ENCODE results near the gene PLAC8. TPM values are rescaled to one million over a fixed set of nuclear protein-coding genes. Genes with fewer than 3 reads are reported as not detected.

Gene PLAC8
- total RNA-seq, 2 experiments from 2014 or later, result 249 to 259 TPM

DNA sequence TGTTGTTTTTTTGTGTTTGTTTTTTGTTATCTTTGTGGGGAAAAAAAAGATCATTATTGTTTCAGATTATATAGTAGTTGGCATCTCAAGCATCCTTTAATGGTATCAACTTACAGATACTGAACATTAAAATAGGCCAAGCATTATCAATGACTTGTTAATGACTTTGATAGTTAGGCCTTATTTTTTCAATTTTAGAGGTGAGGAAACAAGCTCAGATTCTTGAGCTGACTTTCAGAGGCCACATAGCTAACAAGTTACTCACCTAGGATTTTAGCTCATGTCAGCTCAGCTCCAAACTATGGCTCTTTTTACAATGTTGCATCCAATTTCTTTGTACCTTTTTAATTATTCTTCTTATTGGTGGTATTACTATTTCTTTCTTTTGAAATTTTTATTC, 471 bp upstream of the PLAC8 start:
- no peak for ATAC-seq (ENCODE audit: poor library complexity)

DNA sequence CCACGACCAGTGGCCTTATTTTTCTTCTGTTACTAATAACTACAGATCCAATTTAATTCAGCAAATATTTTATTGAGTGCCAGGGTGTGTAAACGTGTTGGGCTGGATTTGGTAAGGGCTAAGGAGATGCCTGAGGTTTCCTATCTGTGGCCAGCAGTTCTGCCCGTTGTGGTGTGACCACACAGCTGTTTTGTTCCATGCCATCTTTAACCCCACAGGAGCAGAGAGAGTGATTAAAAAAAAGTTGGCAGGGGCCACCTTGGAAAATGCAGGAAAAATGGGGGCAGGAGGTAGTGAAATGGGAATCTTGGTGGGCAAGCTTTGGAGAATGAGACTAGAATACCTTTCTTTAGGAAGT, 1.1 kb downstream of the PLAC8 start:
- Mint-ChIP-seq H3K27me3 (no peaks in the 10 kb centered on the region), H3K27ac (peak overlapping the region; percentile 89), H3K36me3 (ENCODE audit: low read depth) (peaks cover 53% of the 10 kb centered on the region), H3K9me3 (no peaks in the 10 kb centered on the region), H3K4me1 (ENCODE audit: low read depth) (peaks cover 51% of the 10 kb centered on the region), H3K4me3 (peak overlapping the region; percentile 98)
- no peaks in the 10 kb centered on the region for H3K27me3 ChIP-seq (ENCODE audit: control insufficient read depth in 1 of 2, insufficient read depth in 2 of 2, low read length in 2 of 2)
- peak overlapping the region; percentile 43 to 66 for H3K27ac ChIP-seq (ENCODE audit: low read depth in 1 of 2, low read length in 2 of 2)
- intact Hi-C loops (cut with DNase I, micrococcal nuclease), result loop anchor here in 1 of 2 experiments (5.0 kb wide), 1 partner anchor 41 kb away; no protein-coding TSS in a partner anchor
- peaks cover 33% of the 10 kb centered on the region for H3K4me1 ChIP-seq (ENCODE audit: insufficient read depth, low read length)
- TF ChIP-seq, protein P1, sequence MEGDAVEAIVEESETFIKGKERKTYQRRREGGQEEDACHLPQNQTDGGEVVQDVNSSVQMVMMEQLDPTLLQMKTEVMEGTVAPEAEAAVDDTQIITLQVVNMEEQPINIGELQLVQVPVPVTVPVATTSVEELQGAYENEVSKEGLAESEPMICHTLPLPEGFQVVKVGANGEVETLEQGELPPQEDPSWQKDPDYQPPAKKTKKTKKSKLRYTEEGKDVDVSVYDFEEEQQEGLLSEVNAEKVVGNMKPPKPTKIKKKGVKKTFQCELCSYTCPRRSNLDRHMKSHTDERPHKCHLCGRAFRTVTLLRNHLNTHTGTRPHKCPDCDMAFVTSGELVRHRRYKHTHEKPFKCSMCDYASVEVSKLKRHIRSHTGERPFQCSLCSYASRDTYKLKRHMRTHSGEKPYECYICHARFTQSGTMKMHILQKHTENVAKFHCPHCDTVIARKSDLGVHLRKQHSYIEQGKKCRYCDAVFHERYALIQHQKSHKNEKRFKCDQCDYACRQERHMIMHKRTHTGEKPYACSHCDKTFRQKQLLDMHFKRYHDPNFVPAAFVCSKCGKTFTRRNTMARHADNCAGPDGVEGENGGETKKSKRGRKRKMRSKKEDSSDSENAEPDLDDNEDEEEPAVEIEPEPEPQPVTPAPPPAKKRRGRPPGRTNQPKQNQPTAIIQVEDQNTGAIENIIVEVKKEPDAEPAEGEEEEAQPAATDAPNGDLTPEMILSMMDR (IDR thresholded peaks at IDR 0.05), result no peak
- peak overlapping the region; percentile 83 for H3K4me3 ChIP-seq (ENCODE audit: low read length)
- no peaks in the 10 kb centered on the region for H3K9me3 ChIP-seq (ENCODE audit: control insufficient read depth in 1 of 2, insufficient read depth in 1 of 2, low read length in 2 of 2)
- CTCF ChIA-PET, result interaction anchor here (0.6 to 2.7 kb wide), 5 partner anchors 30 to 140 kb away, joined by 3 to 10 read pairs (median 4); no protein-coding TSS in a partner anchor
- POLR2A ChIA-PET, result interaction anchor here (0.5 to 8.9 kb wide), 14 partner anchors 11 to 342 kb away, joined by 3 to 167 read pairs (median 6); partner anchors contain the start of genes COPS4, COQ2, HELQ and LIN54
- DNase-seq, result peak in 3 of 14 experiments; percentile 23 to 52 (median 27)
- ATAC-seq (ENCODE audit: poor library complexity), result no peak
- H3K36me3 ChIP-seq (ENCODE audit: insufficient read depth, low read length), result no peaks in the 10 kb centered on the region

More for the DNA sequence above, 471 bp upstream of the PLAC8 start:
- H3K27me3 Mint-ChIP-seq, result no peaks in the 10 kb centered on the region
- H3K27me3 ChIP-seq (ENCODE audit: control insufficient read depth in 1 of 2, insufficient read depth in 2 of 2, low read length in 2 of 2), result no peaks in the 10 kb centered on the region
- intact Hi-C loops (cut with DNase I, micrococcal nuclease), result loop anchor here (2.0 to 5.0 kb wide), 3 partner anchors 43 to 98 kb away; no protein-coding TSS in a partner anchor
- H3K36me3 ChIP-seq (ENCODE audit: insufficient read depth, low read length), result no peaks in the 10 kb centered on the region
- ChIA-PET CTCF (interaction anchor here (0.6 to 2.7 kb wide), 7 partner anchors 31 to 167 kb away, joined by 3 to 10 read pairs (median 4); no protein-coding TSS in a partner anchor), POLR2A (interaction anchor here (0.6 to 8.9 kb wide), 14 partner anchors 9 to 312 kb away, joined by 3 to 167 read pairs (median 4); partner anchors contain the start of gene COPS4)
- peak overlapping the region; percentile 43 to 47 for H3K27ac ChIP-seq (ENCODE audit: low read depth in 1 of 2, low read length in 2 of 2)
- TF ChIP-seq, protein P1 (IDR thresholded peaks at IDR 0.05), result no peak
- H3K4me1 ChIP-seq (ENCODE audit: insufficient read depth, low read length), result peaks cover 24% of the 10 kb centered on the region
- H3K27ac Mint-ChIP-seq, result peak overlapping the region; percentile 89
- H3K4me1 Mint-ChIP-seq (ENCODE audit: low read depth), result peaks cover 49% of the 10 kb centered on the region
- H3K36me3 Mint-ChIP-seq (ENCODE audit: low read depth), result peaks cover 40% of the 10 kb centered on the region
- H3K9me3 Mint-ChIP-seq, result no peaks in the 10 kb centered on the region
- H3K4me3 ChIP-seq (ENCODE audit: low read length), result peak overlapping the region; percentile 83
- no peaks in the 10 kb centered on the region for H3K9me3 ChIP-seq (ENCODE audit: control insufficient read depth in 1 of 2, insufficient read depth in 1 of 2, low read length in 2 of 2)
- DNase-seq, result peak in 2 of 14 experiments; percentile 13 to 17
- H3K4me3 Mint-ChIP-seq, result peak overlapping the region; percentile 98

DNA sequence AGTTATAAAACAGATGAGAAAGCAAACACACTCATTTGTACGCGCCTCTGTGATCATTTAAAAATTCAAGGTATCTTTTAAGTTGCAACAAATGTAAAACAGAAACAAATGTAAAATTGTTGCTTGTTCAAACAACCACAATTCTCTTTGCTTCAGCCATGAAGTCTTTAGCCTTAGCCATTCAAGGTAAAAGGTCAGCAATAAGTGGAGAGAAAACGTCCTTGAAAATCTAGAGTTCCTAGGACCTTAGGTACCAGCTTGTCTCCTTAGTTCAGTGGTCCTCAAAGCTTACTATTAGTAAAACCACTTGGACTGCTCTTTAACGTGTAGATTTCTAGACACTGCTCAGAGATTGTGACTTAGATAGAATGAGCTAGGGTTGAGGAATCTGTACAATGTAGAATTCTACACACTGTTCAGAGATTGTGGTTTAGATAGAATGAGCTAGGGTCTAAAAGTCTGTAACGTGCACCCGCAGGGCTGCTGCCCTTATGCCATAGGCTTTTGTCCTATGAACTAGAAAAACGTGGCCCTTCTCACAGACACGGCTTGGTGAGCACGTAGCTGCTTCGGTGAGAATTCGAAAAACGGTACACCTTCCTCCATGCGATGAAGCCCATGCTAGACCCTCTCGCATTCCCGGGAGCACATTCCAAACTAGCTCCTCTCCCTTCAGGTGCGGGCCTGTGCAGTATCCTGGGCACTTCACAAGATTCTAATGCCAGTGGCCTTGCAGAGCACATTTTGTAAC, 1.7 kb downstream of the PLAC8 start:
- intact Hi-C loops (cut with DNase I, micrococcal nuclease), result loop anchor here in 1 of 2 experiments (5.0 kb wide), 1 partner anchor 41 kb away; no protein-coding TSS in a partner anchor
- DNase-seq, result peak in 10 of 14 experiments; percentile 10 to 57 (median 30)
- H3K27ac Mint-ChIP-seq, result peak overlapping the region; percentile 89
- H3K9me3 Mint-ChIP-seq, result no peaks in the 10 kb centered on the region
- peaks cover 38% of the 10 kb centered on the region for H3K4me1 ChIP-seq (ENCODE audit: insufficient read depth, low read length)
- peak; percentile 5 for ATAC-seq (ENCODE audit: poor library complexity)
- H3K36me3 ChIP-seq (ENCODE audit: insufficient read depth, low read length), result no peaks in the 10 kb centered on the region
- H3K27me3 ChIP-seq (ENCODE audit: control insufficient read depth in 1 of 2, insufficient read depth in 2 of 2, low read length in 2 of 2), result no peaks in the 10 kb centered on the region
- no peaks in the 10 kb centered on the region for H3K27me3 Mint-ChIP-seq
- H3K36me3 Mint-ChIP-seq (ENCODE audit: low read depth), result peaks cover 59% of the 10 kb centered on the region
- peak overlapping the region; percentile 43 to 66 for H3K27ac ChIP-seq (ENCODE audit: low read depth in 1 of 2, low read length in 2 of 2)
- peak overlapping the region; percentile 98 for H3K4me3 Mint-ChIP-seq
- POLR2A ChIA-PET, result interaction anchor here (0.5 to 8.9 kb wide), 13 partner anchors 12 to 343 kb away, joined by 3 to 167 read pairs (median 7); partner anchors contain the start of genes COPS4, COQ2, HELQ and LIN54
- H3K9me3 ChIP-seq (ENCODE audit: control insufficient read depth in 1 of 2, insufficient read depth in 1 of 2, low read length in 2 of 2), result no peaks in the 10 kb centered on the region
- H3K4me3 ChIP-seq (ENCODE audit: low read length), result peak overlapping the region; percentile 83
- CTCF ChIA-PET, result interaction anchor here (0.6 to 2.7 kb wide), 4 partner anchors 29 to 140 kb away, joined by 3 to 10 read pairs (median 5); no protein-coding TSS in a partner anchor
- H3K4me1 Mint-ChIP-seq (ENCODE audit: low read depth), result peaks cover 51% of the 10 kb centered on the region
- TF ChIP-seq, protein P1 (IDR thresholded peaks at IDR 0.05), result no peak
